Kidney tubule cell (primary cell): ENCODE data around the gene TMEM242.

Experiments used
- DNase-seq: peaks from one replicate; pipeline ENCODE4 v3.0.0-alpha.2; 2018; ENCODE audit warnings: low spot score

The TMEM242 gene

DNA sequence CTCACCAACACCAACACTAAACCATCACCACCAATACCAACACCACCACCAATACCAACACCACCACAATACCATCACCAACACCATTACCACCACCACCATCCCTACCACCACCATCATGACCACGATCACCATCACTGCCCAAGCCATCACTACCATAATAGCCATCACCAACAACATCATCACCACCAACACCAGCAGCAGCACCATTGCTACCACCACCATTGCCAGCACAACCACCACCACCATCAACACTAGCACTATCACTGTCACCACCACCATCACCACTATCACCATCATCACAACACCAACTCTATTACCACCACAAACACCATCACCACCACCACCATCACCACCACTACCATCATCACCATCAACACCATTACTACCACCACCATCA lies 53.0 kb downstream of the TMEM242 start:
- DNase-seq: no peak

- peak; percentile 20 for DNase-seq
Measured at GRCh38 chr6:157269261-157269794, 54.0 kb downstream of the TMEM242 start.

- no peak for DNase-seq
Measured at GRCh38 chr6:157268835-157269234, 54.5 kb downstream of the TMEM242 start.

GRCh38 chr6:157268396-157268795 lies 54.9 kb downstream of the TMEM242 start:
- no peak for DNase-seq

GRCh38 chr6:157267654-157268053 lies 55.7 kb downstream of the TMEM242 start:
- DNase-seq: no peak

- DNase-seq: no peak
Measured at GRCh38 chr6:157267109-157267611, 56.2 kb downstream of the TMEM242 start.

- DNase-seq: no peak
Measured at GRCh38 chr6:157266274-157267101, 56.8 kb downstream of the TMEM242 start.

- DNase-seq: no peak
Measured at GRCh38 chr6:157265635-157266034, 57.7 kb downstream of the TMEM242 start.

DNA sequence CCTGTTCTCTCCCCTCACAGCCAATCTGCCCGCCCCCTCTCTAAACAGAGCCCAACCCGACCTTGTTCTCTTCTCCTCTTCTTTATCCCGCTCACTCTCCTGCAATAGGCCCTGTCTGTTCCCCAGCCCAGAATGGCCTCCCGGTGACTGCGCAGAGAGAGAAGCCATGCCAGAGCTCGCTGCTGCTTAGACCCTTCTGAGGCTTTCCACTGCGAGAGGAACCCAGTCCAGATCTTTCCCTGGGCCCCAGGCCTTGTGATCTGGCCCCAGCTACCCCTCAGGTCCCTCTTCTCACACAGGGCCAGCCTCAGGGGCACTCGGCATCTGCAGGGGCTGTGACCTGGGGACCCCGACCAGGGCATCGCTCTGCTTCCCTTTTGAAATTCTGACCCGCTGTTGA lies 58.1 kb downstream of the TMEM242 start:
- no peak for DNase-seq

- DNase-seq: no peak
Measured at GRCh38 chr6:157264701-157265100, 58.6 kb downstream of the TMEM242 start.

GRCh38 chr6:157263881-157264397 lies 59.4 kb downstream of the TMEM242 start:
- no peak for DNase-seq

DNA sequence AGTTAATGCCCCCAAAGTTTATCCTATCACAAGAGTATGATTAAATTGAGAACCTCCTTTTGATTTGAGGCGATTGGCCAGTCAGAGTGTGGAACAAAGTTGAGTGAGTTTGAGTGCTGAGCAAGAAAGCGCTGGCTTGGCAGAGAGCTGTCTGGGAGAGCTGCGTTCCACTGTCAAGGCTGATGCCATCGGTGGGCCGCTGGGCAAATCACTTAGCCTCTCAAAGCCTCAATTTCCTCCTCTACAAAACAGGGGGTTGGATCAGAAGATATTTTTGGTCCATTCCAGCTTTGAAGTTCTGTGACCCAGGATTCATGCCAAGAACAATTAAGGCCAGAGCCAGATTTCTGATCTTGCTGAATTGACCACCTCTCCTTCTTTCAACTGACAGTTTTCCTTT lies 60.2 kb downstream of the TMEM242 start:
- no peak for DNase-seq

- no peak for DNase-seq
Measured at GRCh38 chr6:157261606-157262005, 61.7 kb downstream of the TMEM242 start.

DNA sequence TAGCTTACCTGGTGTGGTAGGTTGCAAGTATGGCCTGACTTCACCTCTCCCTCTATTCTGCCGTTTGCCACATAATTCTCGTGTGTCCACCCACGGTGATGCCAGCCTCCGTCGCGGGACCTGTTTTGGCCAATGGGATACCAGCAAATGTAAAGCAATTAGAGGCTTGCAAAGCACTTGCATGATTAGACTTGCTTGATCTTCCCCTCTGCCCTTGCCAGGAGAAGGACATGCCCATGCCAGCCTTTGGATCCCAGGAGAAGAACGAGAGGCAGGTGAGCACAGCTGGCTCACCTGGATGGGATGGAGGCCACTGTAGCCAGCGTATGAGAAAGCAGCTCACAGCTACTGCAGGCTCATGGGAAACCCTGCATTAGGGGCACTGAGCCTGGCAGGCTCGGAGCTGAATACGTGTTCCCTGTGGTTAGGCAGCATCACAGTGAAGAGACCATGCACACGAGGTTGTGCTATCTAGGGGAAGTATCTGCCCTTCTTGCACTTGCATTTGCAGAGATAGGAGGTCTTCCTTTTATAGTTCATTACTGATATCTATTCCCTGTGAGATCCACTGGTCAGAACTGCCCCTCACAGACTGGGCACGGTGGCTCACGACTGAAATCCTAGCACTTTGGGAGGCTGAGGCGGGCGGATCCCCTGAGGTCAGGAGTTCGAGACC lies 62.4 kb downstream of the TMEM242 start:
- DNase-seq: no peak

- DNase-seq: no peak
Measured at GRCh38 chr6:157259443-157259842, 63.9 kb downstream of the TMEM242 start.

DNA sequence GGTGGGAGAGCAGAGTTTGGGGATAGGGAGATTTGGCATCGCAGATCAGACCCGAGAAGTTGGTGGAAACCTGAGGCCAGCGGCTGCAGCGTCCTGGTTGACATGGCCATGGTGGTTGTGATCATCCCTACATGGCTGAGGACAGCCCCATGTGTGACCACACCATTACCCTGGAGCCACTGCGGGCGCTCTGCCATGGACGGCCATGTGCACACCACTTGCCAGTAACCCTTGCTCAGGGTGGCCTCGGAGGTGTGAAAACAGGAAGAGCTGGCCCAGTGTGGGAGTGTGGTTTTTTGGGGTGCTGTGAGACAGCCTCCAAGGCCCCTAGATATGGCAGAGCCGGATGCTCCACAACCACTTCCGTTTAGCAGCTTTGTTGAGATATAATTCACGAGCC lies 64.4 kb downstream of the TMEM242 start:
- DNase-seq: no peak

DNA sequence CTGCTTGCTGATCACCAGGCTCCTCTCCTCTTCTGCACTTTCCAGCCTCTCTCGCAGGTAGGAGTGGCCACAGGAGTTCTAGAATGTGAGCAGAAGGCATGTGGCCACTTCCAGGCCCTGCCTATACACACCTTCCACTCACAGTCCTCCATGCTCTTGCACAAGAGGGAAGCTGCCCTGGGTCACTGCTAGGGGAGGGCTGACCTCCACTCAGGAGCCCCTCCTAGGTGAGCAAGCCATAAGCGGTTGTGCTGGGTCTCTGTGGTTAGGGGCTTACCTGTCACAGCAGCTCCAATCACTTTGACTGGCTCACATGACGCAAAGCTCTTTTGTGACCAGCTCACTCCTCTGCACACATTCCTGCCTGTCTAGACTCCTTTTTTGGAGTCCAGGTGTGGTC lies 68.2 kb downstream of the TMEM242 start:
- no peak for DNase-seq

- DNase-seq: no peak
Measured at GRCh38 chr6:157254538-157254937, 68.8 kb downstream of the TMEM242 start.

GRCh38 chr6:157253699-157254098 lies 69.6 kb downstream of the TMEM242 start:
- no peak for DNase-seq

DNA sequence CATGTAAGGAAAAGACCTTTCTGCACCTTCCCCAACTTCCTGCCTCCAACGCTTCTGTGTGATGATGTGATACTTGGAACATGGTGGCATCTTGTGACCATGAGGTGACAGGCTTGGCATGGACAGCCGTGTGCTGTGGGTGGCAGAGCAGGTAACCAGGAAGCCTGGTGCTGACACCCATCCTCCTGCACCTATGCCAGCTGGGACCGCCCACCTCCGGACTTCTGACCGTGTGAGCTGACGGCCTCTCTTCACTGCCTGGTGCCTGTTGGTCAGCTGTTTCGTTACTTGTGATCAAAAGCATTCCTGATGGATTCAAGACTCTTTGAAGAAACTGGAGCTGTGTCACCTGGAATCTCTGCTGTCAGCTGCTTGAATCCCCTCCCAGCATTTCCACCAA lies 70.3 kb downstream of the TMEM242 start:
- peak; percentile 21 for DNase-seq

GRCh38 chr6:157251586-157252247 lies 71.6 kb downstream of the TMEM242 start:
- DNase-seq: no peak

DNA sequence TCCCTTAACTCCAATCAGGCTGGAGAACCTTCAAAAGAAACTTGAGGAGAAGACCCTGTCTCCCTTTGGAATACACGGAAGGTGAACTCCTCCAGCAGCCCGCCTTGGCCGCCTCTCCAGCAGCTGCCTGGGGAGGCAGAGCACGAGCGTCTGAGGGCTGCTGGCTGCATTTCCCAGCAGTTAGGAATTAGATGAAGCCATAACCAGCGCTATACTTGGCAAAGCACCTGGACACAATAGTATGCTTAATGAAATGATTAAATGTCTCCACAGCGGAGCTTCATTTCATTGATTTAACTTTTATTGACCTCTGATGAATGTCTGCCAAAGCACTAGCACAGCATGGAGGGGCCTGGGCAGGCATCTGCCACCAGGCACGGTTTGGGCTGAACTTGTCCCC lies 73.5 kb downstream of the TMEM242 start:
- DNase-seq: no peak
